Measurements from ENCODE around the gene ETNPPL.

- no peak for TF ChIP-seq RAD21 (IDR thresholded peaks at IDR 0.05; ENCODE audit: low read depth)
- no peak for TF ChIP-seq YY1 (IDR thresholded peaks at IDR 0.05; ENCODE audit: low read depth)
- TF ChIP-seq EP300 (IDR thresholded peaks at IDR 0.05; ENCODE audit: borderline replicate concordance): no peak
- no peak for TF ChIP-seq TAF1 (IDR thresholded peaks at IDR 0.05; ENCODE audit: low read depth)
- no peak for TF ChIP-seq CREB1 (IDR thresholded peaks at IDR 0.05; ENCODE audit: low read depth)
- TF ChIP-seq TEAD4 (IDR thresholded peaks at IDR 0.05): no peak
- TF ChIP-seq TCF12 (IDR thresholded peaks at IDR 0.05; ENCODE audit: low read depth): no peak
These were observed 3.2 kb upstream of the ETNPPL start for GRCh38 chr4:108766058-108766457.

Measured in Ishikawa (cell line).